ENCODE data around the gene ELOB.

DNA sequence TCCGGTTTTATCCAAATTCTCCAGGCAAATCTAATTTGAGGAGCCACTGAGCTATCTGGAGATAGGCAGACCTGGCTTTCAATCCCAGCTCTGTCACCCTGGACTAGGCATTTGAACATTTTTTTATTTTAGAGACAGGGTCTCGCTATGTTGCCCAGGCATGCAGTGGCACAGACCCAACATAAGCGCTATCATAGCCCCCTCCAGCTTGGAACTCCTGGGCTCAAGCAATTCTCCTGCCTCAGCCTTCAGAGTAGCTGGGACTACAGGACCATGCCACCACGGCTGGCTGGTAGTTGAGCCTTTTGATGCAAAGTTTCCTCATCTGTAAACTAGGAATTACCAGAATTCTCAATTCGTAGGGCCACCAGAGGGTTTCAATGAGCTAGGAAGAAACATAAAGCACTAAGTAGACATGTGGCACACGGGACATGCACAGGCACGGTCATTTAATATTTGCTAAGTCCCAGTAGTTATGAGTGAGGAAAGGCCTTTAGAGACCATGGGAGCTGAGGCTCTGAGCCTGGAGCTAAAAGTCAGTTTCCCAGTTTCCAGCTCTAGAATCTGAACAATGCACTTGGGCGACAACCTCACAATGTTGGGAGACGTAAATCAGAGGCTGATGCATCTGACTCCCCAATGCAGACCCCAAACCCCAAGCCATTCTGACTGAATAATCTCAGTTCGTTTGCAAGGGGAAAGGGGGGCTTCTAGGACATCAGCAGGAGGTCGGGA lies 1.1 kb downstream of the ELOB start:
- TF ChIP-seq, protein P1, sequence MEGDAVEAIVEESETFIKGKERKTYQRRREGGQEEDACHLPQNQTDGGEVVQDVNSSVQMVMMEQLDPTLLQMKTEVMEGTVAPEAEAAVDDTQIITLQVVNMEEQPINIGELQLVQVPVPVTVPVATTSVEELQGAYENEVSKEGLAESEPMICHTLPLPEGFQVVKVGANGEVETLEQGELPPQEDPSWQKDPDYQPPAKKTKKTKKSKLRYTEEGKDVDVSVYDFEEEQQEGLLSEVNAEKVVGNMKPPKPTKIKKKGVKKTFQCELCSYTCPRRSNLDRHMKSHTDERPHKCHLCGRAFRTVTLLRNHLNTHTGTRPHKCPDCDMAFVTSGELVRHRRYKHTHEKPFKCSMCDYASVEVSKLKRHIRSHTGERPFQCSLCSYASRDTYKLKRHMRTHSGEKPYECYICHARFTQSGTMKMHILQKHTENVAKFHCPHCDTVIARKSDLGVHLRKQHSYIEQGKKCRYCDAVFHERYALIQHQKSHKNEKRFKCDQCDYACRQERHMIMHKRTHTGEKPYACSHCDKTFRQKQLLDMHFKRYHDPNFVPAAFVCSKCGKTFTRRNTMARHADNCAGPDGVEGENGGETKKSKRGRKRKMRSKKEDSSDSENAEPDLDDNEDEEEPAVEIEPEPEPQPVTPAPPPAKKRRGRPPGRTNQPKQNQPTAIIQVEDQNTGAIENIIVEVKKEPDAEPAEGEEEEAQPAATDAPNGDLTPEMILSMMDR (IDR thresholded peaks at IDR 0.05 in 4 of 5, conservative IDR thresholded peaks at IDR 0.05 in 1 of 5), result no peak
- no peak for TF ChIP-seq POLR2A (IDR thresholded peaks at IDR 0.05)
